WTC11 (cell line): ENCODE measurements around the gene SHROOM1. TPM values are rescaled to one million over a fixed set of nuclear protein-coding genes. Genes with fewer than 3 reads are reported as not detected.

Experiments used
- ATAC-seq: fragments of 200-7000 bp; cut with Tn5 transposase; 2 replicates; pipeline ENCODE4 v1.10.0; 2021; ENCODE audit warnings: mild to moderate bottlenecking, moderate library complexity
- CTCF ChIA-PET: fragments of 300-600 bp; sonication (Branson Sonifier 250); formaldehyde crosslinking; loops from one replicate; lab custom pipeline; 2021; ENCODE audit warnings: antibody characterized with exemption; lab: Charles Lee
- POLR2A ChIA-PET: fragments of 350-600 bp; sonication (Branson Sonifier 250); formaldehyde crosslinking; loops from one replicate; lab custom pipeline; 2021; ENCODE audit warnings: antibody characterized with exemption; lab: Charles Lee
- DNase-seq: peaks from one replicate; pipeline ENCODE4 v3.0.0; 2021; ENCODE audit warnings: low spot score
- H3K27ac Mint-ChIP-seq: 2 replicates; pipeline ENCODE4 v1.8.0; 2021; ENCODE audit warnings: mixed read lengths
- H3K27me3 Mint-ChIP-seq: 2 replicates; pipeline ENCODE4 v1.8.0; 2021; ENCODE audit warnings: low read depth, mild to moderate bottlenecking, moderate library complexity, mixed read lengths
- H3K36me3 Mint-ChIP-seq: 2 replicates; pipeline ENCODE4 v1.8.0; 2021; ENCODE audit warnings: mixed read lengths
- H3K4me1 Mint-ChIP-seq: 2 replicates; pipeline ENCODE4 v1.8.0; 2022; ENCODE audit warnings: mixed read lengths
- H3K4me3 Mint-ChIP-seq: 2 replicates; pipeline ENCODE4 v1.8.0; 2021; ENCODE audit warnings: mild to moderate bottlenecking, moderate library complexity, mixed read lengths
- H3K9me3 Mint-ChIP-seq: 2 replicates; pipeline ENCODE4 v1.8.0; 2021; ENCODE audit warnings: mixed read lengths
- AFF4 ChIP-seq: sonication (generic); formaldehyde crosslinking; IDR thresholded peaks from 2 replicates; pipeline ENCODE4 v1.8.1; 2023; ENCODE audit warnings: mild to moderate bottlenecking, missing genetic modification reagents, borderline replicate concordance
- CBFB ChIP-seq: sonication (generic); formaldehyde crosslinking; IDR thresholded peaks from 2 replicates; pipeline ENCODE4 v1.8.1; 2022; ENCODE audit warnings: mild to moderate bottlenecking, low read depth, missing genetic modification reagents
- CREM ChIP-seq: sonication (generic); formaldehyde crosslinking; IDR thresholded peaks from 2 replicates; pipeline ENCODE4 v1.8.1; 2022; ENCODE audit warnings: mild to moderate bottlenecking, missing genetic modification reagents, moderate library complexity
- JAZF1 ChIP-seq: fragments of 250-450 bp; sonication (Bioruptor Pico); IDR thresholded peaks from 2 replicates; pipeline ENCODE4 v1.9.0; 2021; ENCODE audit warnings: moderate library complexity, mild to moderate bottlenecking, inconsistent platforms
- KAT7 ChIP-seq: sonication (generic); formaldehyde crosslinking; IDR thresholded peaks from 2 replicates; pipeline ENCODE4 v1.8.1; 2023; ENCODE audit warnings: missing genetic modification reagents, mild to moderate bottlenecking, borderline replicate concordance
- MLX ChIP-seq: sonication (generic); formaldehyde crosslinking; IDR thresholded peaks from 2 replicates; pipeline ENCODE4 v1.8.1; 2023; ENCODE audit warnings: mild to moderate bottlenecking, missing genetic modification reagents, moderate library complexity
- NFE2L1 ChIP-seq: sonication (generic); formaldehyde crosslinking; IDR thresholded peaks from 2 replicates; pipeline ENCODE4 v1.8.1; 2023; ENCODE audit warnings: missing genetic modification reagents
- NR3C1 ChIP-seq: sonication (generic); formaldehyde crosslinking; conservative IDR thresholded peaks from 2 replicates; pipeline ENCODE4 v1.8.1; 2023; ENCODE audit warnings: low read depth, mild to moderate bottlenecking, missing genetic modification reagents
- ZNF138 ChIP-seq: sonication (generic); formaldehyde crosslinking; conservative IDR thresholded peaks from 2 replicates; pipeline ENCODE4 v1.8.1; 2022; ENCODE audit warnings: mild to moderate bottlenecking, moderate library complexity, missing genetic modification reagents
- ZNF317 ChIP-seq: sonication (generic); formaldehyde crosslinking; IDR thresholded peaks from 2 replicates; pipeline ENCODE4 v1.8.1; 2023; ENCODE audit warnings: low read depth, mild to moderate bottlenecking, moderate library complexity, missing genetic modification reagents, borderline replicate concordance
- ZNF396 ChIP-seq: fragments of 250-450 bp; sonication (Bioruptor Pico); IDR thresholded peaks from 2 replicates; pipeline ENCODE4 v1.8.0; 2021; ENCODE audit warnings: mild to moderate bottlenecking, moderate library complexity, borderline replicate concordance
- ZNF671 ChIP-seq: fragments of 250-450 bp; sonication (Bioruptor Pico); IDR thresholded peaks from 2 replicates; pipeline ENCODE4 v1.8.0; 2021; ENCODE audit warnings: mild to moderate bottlenecking
- total RNA-seq: library from RNA; stranded (reverse); gene quantifications from 3 replicates; pipeline ENCODE4 v1.2.3, GENCODE V29; 2021
- TF ChIP-seq, protein P1 (sequence below): sonication (generic); formaldehyde crosslinking; IDR thresholded peaks from 2 replicates; pipeline ENCODE4 v1.8.0; 2022; ENCODE audit warnings: mild to moderate bottlenecking, missing genetic modification reagents
- TF ChIP-seq, protein P2 (sequence below): fragments of 250-450 bp; sonication (Bioruptor Pico); IDR thresholded peaks from 2 replicates; pipeline ENCODE4 v1.9.0; 2021; ENCODE audit warnings: mild to moderate bottlenecking, borderline replicate concordance
- TF ChIP-seq, protein P3 (sequence below): fragments of 250-450 bp; sonication (Bioruptor Pico); conservative IDR thresholded peaks from 2 replicates; pipeline ENCODE4 v1.9.0; 2021; ENCODE audit warnings: mild to moderate bottlenecking
- TF ChIP-seq, protein P4 (sequence below): sonication (generic); formaldehyde crosslinking; IDR thresholded peaks from 2 replicates; pipeline ENCODE4 v1.8.0; 2023; ENCODE audit warnings: mild to moderate bottlenecking, missing genetic modification reagents

Gene SHROOM1
- total RNA-seq, 1 experiment from 2014 or later: 8.1 TPM

GRCh38 chr5:132823481-132824050 is 6.9 kb downstream of the SHROOM1 start:
- CTCF ChIA-PET: interaction anchor here (0.7 to 3.1 kb wide), 21 partner anchors 10 to 551 kb away, joined by 3 to 42 read pairs (median 4); partner anchors contain the start of genes CCNI2, GDF9, IL13 and KIF3A
- POLR2A ChIA-PET: interaction anchor here (0.6 to 1.7 kb wide), 5 partner anchors 10 to 334 kb away, joined by 3 to 7 read pairs (median 5); partner anchors contain the start of genes HSPA4 and SOWAHA
- TF ChIP-seq ZNF138 (CRISPR knock-in tag) (0 out of 2 replicates have a peak, but pooled peaks have one; percentile 3), CREM (CRISPR knock-in tag) (0 out of 2 replicates have a peak, but pooled peaks have one; percentile 2), ZNF671 (CRISPR knock-in tag) (no peak)
- TF ChIP-seq, protein P1, sequence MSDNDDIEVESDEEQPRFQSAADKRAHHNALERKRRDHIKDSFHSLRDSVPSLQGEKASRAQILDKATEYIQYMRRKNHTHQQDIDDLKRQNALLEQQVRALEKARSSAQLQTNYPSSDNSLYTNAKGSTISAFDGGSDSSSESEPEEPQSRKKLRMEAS (CRISPR knock-in tag): peak; percentile 48

DNA sequence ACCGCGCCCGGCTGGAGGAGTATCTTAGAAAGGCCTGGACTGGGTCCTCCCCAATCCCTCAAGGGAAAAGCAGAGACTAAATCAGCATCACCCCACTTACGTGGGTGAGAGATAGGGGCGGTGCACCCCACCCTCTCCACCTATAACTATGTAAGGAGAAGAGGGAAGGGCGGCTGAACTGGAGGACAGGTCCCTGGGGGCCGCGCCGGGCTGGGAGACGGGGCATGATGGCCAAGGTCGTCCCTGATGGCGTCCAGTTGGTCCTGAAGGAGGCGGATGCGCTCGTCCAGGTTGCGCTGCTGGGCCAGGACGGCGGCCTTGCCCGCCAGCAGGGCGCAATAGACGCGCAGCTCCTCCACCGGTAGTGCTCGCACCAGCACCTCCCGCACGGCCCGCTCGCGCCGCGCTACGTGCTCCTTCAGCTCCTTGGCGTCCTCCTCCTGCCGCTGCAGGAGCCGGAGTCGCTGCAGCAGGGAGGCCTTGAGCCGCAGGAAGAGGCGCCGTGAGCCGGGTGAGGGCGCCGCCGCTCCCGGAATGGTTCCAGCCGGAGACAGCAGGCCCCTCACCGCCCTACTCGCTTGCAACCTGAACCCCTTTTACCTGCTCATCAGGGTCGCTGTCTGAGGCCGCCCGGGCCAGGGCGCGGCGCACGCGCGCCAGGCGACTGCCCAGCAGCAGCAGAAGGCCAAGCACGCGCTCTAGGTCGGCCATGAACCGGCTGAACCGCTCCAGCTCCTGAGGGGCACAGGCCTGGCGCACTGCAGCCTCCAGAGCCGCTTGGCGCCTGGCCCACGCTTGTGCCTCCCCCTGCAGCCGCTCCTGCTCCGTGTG is 7.6 kb downstream of the SHROOM1 start:
- Mint-ChIP-seq H3K36me3 (no peaks in the 10 kb centered on the region), H3K4me3 (peak overlapping the region; percentile 45), H3K9me3 (no peaks in the 10 kb centered on the region), H3K27ac (no peak overlapping the region), H3K4me1 (peaks cover 21% of the 10 kb centered on the region), H3K27me3 (peaks cover 64% of the 10 kb centered on the region)
- peak; percentile 66 for ATAC-seq
- DNase-seq: peak; percentile 87
- ChIA-PET CTCF (interaction anchor here (0.7 to 3.1 kb wide), 22 partner anchors 9 to 550 kb away, joined by 3 to 42 read pairs (median 4); partner anchors contain the start of genes CCNI2, GDF9, IL13 and KIF3A), POLR2A (interaction anchor here (0.5 to 1.7 kb wide), 7 partner anchors 9 to 333 kb away, joined by 3 to 7 read pairs (median 5); partner anchors contain the start of genes HSPA4 and SOWAHA)
- TF ChIP-seq, protein P2, sequence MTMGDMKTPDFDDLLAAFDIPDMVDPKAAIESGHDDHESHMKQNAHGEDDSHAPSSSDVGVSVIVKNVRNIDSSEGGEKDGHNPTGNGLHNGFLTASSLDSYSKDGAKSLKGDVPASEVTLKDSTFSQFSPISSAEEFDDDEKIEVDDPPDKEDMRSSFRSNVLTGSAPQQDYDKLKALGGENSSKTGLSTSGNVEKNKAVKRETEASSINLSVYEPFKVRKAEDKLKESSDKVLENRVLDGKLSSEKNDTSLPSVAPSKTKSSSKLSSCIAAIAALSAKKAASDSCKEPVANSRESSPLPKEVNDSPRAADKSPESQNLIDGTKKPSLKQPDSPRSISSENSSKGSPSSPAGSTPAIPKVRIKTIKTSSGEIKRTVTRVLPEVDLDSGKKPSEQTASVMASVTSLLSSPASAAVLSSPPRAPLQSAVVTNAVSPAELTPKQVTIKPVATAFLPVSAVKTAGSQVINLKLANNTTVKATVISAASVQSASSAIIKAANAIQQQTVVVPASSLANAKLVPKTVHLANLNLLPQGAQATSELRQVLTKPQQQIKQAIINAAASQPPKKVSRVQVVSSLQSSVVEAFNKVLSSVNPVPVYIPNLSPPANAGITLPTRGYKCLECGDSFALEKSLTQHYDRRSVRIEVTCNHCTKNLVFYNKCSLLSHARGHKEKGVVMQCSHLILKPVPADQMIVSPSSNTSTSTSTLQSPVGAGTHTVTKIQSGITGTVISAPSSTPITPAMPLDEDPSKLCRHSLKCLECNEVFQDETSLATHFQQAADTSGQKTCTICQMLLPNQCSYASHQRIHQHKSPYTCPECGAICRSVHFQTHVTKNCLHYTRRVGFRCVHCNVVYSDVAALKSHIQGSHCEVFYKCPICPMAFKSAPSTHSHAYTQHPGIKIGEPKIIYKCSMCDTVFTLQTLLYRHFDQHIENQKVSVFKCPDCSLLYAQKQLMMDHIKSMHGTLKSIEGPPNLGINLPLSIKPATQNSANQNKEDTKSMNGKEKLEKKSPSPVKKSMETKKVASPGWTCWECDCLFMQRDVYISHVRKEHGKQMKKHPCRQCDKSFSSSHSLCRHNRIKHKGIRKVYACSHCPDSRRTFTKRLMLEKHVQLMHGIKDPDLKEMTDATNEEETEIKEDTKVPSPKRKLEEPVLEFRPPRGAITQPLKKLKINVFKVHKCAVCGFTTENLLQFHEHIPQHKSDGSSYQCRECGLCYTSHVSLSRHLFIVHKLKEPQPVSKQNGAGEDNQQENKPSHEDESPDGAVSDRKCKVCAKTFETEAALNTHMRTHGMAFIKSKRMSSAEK (CRISPR knock-in tag): no peak; the same call in 1 of the 2 replicates
- TF ChIP-seq CBFB (CRISPR knock-in tag): 0 out of 2 replicates have a peak, but pooled peaks have one; percentile 66
- no peak for TF ChIP-seq ZNF396
- TF ChIP-seq, protein P3, sequence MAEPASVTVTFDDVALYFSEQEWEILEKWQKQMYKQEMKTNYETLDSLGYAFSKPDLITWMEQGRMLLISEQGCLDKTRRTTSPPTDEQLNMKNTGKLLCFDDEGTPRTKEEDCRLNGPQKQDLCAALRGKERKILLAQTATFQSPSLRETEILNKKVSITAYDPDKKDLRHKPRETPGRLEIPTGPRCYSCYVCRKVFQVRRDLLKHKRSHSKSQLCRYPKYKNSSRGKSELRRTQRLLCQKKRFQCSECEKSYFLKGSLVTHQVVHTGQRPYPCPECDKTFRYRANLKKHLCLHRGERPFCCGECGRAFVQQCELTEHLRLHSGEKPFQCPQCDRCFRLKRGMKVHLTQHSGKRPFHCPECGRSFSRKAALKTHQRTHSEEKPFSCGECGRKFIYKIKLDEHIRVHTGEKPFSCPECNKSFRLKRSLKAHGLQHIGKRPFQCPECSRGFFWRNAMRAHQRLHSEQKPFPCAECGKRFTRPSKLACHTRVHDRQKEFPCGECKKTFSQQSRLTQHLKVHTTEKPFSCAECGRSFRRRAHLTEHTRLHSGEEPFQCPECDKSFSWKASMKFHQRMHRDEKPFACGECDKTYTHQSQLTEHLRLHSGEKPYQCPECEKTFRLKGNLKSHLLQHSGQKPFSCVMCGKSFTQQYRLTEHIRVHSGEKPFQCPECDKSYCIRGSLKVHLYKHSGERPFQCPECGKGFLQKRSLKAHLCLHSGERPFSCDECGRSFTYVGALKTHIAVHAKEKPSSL: no peak
- TF ChIP-seq NR3C1 (CRISPR knock-in tag): peak; percentile 44; the same call in 1 of the 2 replicates
- 0 out of 2 replicates have a peak, but pooled peaks have one; percentile 86 for TF ChIP-seq AFF4
- TF ChIP-seq ZNF317: 0 out of 2 replicates have a peak, but pooled peaks have one; percentile 35
- TF ChIP-seq MLX (CRISPR knock-in tag): no peak
- TF ChIP-seq, protein P4, sequence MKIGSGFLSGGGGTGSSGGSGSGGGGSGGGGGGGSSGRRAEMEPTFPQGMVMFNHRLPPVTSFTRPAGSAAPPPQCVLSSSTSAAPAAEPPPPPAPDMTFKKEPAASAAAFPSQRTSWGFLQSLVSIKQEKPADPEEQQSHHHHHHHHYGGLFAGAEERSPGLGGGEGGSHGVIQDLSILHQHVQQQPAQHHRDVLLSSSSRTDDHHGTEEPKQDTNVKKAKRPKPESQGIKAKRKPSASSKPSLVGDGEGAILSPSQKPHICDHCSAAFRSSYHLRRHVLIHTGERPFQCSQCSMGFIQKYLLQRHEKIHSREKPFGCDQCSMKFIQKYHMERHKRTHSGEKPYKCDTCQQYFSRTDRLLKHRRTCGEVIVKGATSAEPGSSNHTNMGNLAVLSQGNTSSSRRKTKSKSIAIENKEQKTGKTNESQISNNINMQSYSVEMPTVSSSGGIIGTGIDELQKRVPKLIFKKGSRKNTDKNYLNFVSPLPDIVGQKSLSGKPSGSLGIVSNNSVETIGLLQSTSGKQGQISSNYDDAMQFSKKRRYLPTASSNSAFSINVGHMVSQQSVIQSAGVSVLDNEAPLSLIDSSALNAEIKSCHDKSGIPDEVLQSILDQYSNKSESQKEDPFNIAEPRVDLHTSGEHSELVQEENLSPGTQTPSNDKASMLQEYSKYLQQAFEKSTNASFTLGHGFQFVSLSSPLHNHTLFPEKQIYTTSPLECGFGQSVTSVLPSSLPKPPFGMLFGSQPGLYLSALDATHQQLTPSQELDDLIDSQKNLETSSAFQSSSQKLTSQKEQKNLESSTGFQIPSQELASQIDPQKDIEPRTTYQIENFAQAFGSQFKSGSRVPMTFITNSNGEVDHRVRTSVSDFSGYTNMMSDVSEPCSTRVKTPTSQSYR: peak; percentile 88; the same call in 1 of the 2 replicates
- no peak for TF ChIP-seq JAZF1
- no peak for TF ChIP-seq KAT7
- peak; percentile 73 for TF ChIP-seq NFE2L1

More at GRCh38 chr5:132823481-132824050, 6.9 kb downstream of the SHROOM1 start:
- ATAC-seq: no peak
- H3K27me3 Mint-ChIP-seq: peaks cover 66% of the 10 kb centered on the region
- H3K9me3 Mint-ChIP-seq: no peaks in the 10 kb centered on the region
- H3K27ac Mint-ChIP-seq: no peak overlapping the region
- no peaks in the 10 kb centered on the region for H3K36me3 Mint-ChIP-seq
- peak overlapping the region; percentile 45 for H3K4me3 Mint-ChIP-seq
- no peak for DNase-seq
- peaks cover 21% of the 10 kb centered on the region for H3K4me1 Mint-ChIP-seq
